IMR-90 (cell line): ENCODE measurements around the gene KRT77. TPM values are rescaled to one million over a fixed set of nuclear protein-coding genes. Genes with fewer than 3 reads are reported as not detected.

ENCODE experiments used
- ATAC-seq: fragments of 200-7000 bp; cut with Tn5 transposase; 2 replicates; pipeline ENCODE4 v1.9.1; 2020; ENCODE audit warnings: low read depth, mild to moderate bottlenecking, moderate library complexity
- BruUV-seq: library from RNA; stranded (reverse); fragments of 400-500 nt; replicated peaks from 2 replicates; lab custom pipeline; 2021; lab: Mats Ljungman, UMichigan
- CTCF ChIA-PET: fragments of 300-600 bp; formaldehyde crosslinking; extraction: SDS; loops from one replicate; lab custom pipeline; 2021; ENCODE audit warnings: antibody characterized with exemption; lab: Yijun Ruan, JAX
- POLR2A ChIA-PET: fragments of 300-600 bp; sonication (Branson Sonifier 250); formaldehyde crosslinking; loops from one replicate; lab custom pipeline; 2022; ENCODE audit warnings: antibody characterized with exemption; ENCODE audit not compliant: unreplicated experiment; lab: Charles Lee
- DNase-seq: peaks from one replicate; pipeline ENCODE4 v3.0.0; 2013
- H2AFZ ChIP-seq: replicated peaks from 2 replicates; pipeline ENCODE3; 2013; ENCODE audit warnings: low read length, mild to moderate bottlenecking; ENCODE audit not compliant: poor library complexity
- H2AK5ac ChIP-seq: 2 replicates; pipeline ENCODE4 v1.6.1; 2013; ENCODE audit warnings: low read depth, low read length, inconsistent platforms
- H2AK9ac ChIP-seq: replicated peaks from 2 replicates; pipeline ENCODE3; 2013; ENCODE audit warnings: mild to moderate bottlenecking, low read depth, low read length, moderate library complexity; ENCODE audit not compliant: poor library complexity
- H2BK120ac ChIP-seq: 2 replicates; pipeline ENCODE4 v1.6.1; 2013; ENCODE audit warnings: low read depth, low read length, inconsistent platforms
- H2BK15ac ChIP-seq: 3 replicates; pipeline ENCODE4 v1.6.1; 2013; ENCODE audit warnings: low read depth, low read length, inconsistent platforms
- H2BK20ac ChIP-seq: 2 replicates; pipeline ENCODE4 v1.6.1; 2013; ENCODE audit warnings: low read depth, mild to moderate bottlenecking, inconsistent platforms, low read length, moderate library complexity
- H2BK5ac ChIP-seq: 2 replicates; pipeline ENCODE4 v1.6.1; 2013; ENCODE audit warnings: mild to moderate bottlenecking, low read depth, low read length, inconsistent platforms; ENCODE audit not compliant: poor library complexity, severe bottlenecking
- H3K14ac ChIP-seq: replicated peaks from 2 replicates; pipeline ENCODE4 v1.6.1; 2013; ENCODE audit warnings: low read depth, low read length, inconsistent platforms
- H3K18ac ChIP-seq: 2 replicates; pipeline ENCODE4 v1.6.1; 2013; ENCODE audit warnings: low read depth, low read length, control low read depth
- H3K23ac ChIP-seq: 2 replicates; pipeline ENCODE4 v1.6.1; 2013; ENCODE audit warnings: low read depth, low read length, inconsistent platforms
- H3K27ac ChIP-seq: 2 replicates; pipeline ENCODE4 v1.5.1; 2013; ENCODE audit warnings: mild to moderate bottlenecking, control low read depth, low read length; ENCODE audit not compliant: insufficient read depth
- H3K27me3 ChIP-seq: 2 replicates; pipeline ENCODE4 v1.6.1; 2013; ENCODE audit warnings: low read length; ENCODE audit not compliant: control insufficient read depth, insufficient read depth
- H3K36me3 ChIP-seq: 2 replicates; pipeline ENCODE4 v1.6.1; 2013; ENCODE audit warnings: low read length, mixed read lengths; ENCODE audit not compliant: control insufficient read depth, insufficient read depth
- H3K4ac ChIP-seq: 2 replicates; pipeline ENCODE4 v1.6.1; 2013; ENCODE audit warnings: low read depth, low read length, inconsistent platforms
- H3K4me1 ChIP-seq: 2 replicates; pipeline ENCODE4 v1.6.1; 2013; ENCODE audit warnings: low read length, mixed read lengths; ENCODE audit not compliant: control insufficient read depth, insufficient read depth
- H3K4me2 ChIP-seq: 2 replicates; pipeline ENCODE4 v1.6.1; 2013; ENCODE audit warnings: low read depth, mild to moderate bottlenecking, control low read depth, low read length, moderate library complexity
- H3K4me3 ChIP-seq: 2 replicates; pipeline ENCODE4 v1.5.1; 2013; ENCODE audit warnings: low read depth, mild to moderate bottlenecking, control low read depth, low read length, moderate library complexity; ENCODE audit not compliant: insufficient read depth
- H3K56ac ChIP-seq: 2 replicates; pipeline ENCODE4 v1.6.1; 2013; ENCODE audit warnings: low read length, inconsistent platforms; ENCODE audit not compliant: insufficient read depth; ENCODE audit errors: extremely low read depth
- H3K79me1 ChIP-seq, 2 experiments: 2 replicates each; pipeline ENCODE4 v1.6.1; 2013; ENCODE audit warnings: low read length in 2 of 2, inconsistent platforms in 1 of 2, low read depth in 1 of 2
- H3K9ac ChIP-seq: 2 replicates; pipeline ENCODE4 v1.6.1; 2013; ENCODE audit warnings: low read depth, low read length, control low read depth
- H3K9me1 ChIP-seq: 2 replicates; pipeline ENCODE4 v1.6.1; 2013; ENCODE audit warnings: low read length, inconsistent platforms; ENCODE audit not compliant: insufficient read depth
- H3K9me3 ChIP-seq: 2 replicates; pipeline ENCODE4 v1.6.1; 2013; ENCODE audit warnings: low read length; ENCODE audit not compliant: control insufficient read depth, insufficient read depth
- H4K20me1 ChIP-seq: 2 replicates; pipeline ENCODE4 v1.6.1; 2013; ENCODE audit warnings: low read length, inconsistent platforms; ENCODE audit not compliant: insufficient read depth
- H4K5ac ChIP-seq: 2 replicates; pipeline ENCODE4 v1.6.1; 2013; ENCODE audit warnings: mild to moderate bottlenecking, low read depth, low read length, control low read depth
- H4K8ac ChIP-seq, 2 experiments: 2 replicates each; pipeline ENCODE4 v1.6.1; 2013; ENCODE audit warnings: low read depth in 2 of 2, low read length in 2 of 2, control low read depth in 1 of 2, inconsistent platforms in 1 of 2
- H4K91ac ChIP-seq: 2 replicates; pipeline ENCODE4 v1.6.1; 2013; ENCODE audit warnings: low read depth, low read length, inconsistent platforms; ENCODE audit not compliant: insufficient read depth
- BHLHE40 ChIP-seq: fragments of 150-350 bp; IDR thresholded peaks from 2 replicates; pipeline ENCODE4 v1.6.1; 2016; ENCODE audit warnings: mild to moderate bottlenecking, low read depth, low read length
- CEBPB ChIP-seq: IDR thresholded peaks from 2 replicates; pipeline ENCODE4 v1.6.1; 2012; ENCODE audit warnings: low read depth, low read length, improper control_type of control experiment
- CHD1 ChIP-seq: IDR thresholded peaks from 2 replicates; pipeline ENCODE4 v1.6.1; 2012; ENCODE audit warnings: low read depth, low read length, improper control_type of control experiment
- CTCF ChIP-seq: conservative IDR thresholded peaks from 2 replicates; pipeline ENCODE4 v1.5.1; 2012; ENCODE audit warnings: mild to moderate bottlenecking, low read depth, low read length, improper control_type of control experiment
- FOS ChIP-seq: fragments of 150-350 bp; IDR thresholded peaks from 2 replicates; pipeline ENCODE4 v1.6.1; 2016; ENCODE audit warnings: low read depth, low read length
- MAFK ChIP-seq: IDR thresholded peaks from 2 replicates; pipeline ENCODE4 v1.6.1; 2012; ENCODE audit warnings: low read depth, low read length, improper control_type of control experiment
- MAZ ChIP-seq: IDR thresholded peaks from 2 replicates; pipeline ENCODE4 v1.6.1; 2012; ENCODE audit warnings: low read depth, mild to moderate bottlenecking, low read length, improper control_type of control experiment, moderate library complexity, borderline replicate concordance
- MXI1 ChIP-seq: IDR thresholded peaks from 2 replicates; pipeline ENCODE4 v1.6.1; 2012; ENCODE audit warnings: low read depth, mild to moderate bottlenecking, low read length, moderate library complexity, borderline replicate concordance
- NFE2L2 ChIP-seq: fragments of 150-350 bp; IDR thresholded peaks from 2 replicates; pipeline ENCODE4 v1.6.1; 2016; ENCODE audit warnings: low read depth, mild to moderate bottlenecking, low read length
- POLR2A ChIP-seq: IDR thresholded peaks from 2 replicates; pipeline ENCODE4 v1.6.1; 2012; ENCODE audit warnings: mild to moderate bottlenecking, low read depth, low read length
- RAD21 ChIP-seq: IDR thresholded peaks from 2 replicates; pipeline ENCODE4 v1.6.1; 2012; ENCODE audit warnings: low read length, improper control_type of control experiment
- RCOR1 ChIP-seq: IDR thresholded peaks from 2 replicates; pipeline ENCODE4 v1.6.1; 2012; ENCODE audit warnings: mild to moderate bottlenecking, low read length, improper control_type of control experiment; ENCODE audit not compliant: insufficient replicate concordance
- RFX5 ChIP-seq: IDR thresholded peaks from 2 replicates; pipeline ENCODE4 v1.8.0; 2012; ENCODE audit warnings: low read depth, mild to moderate bottlenecking, low read length, moderate library complexity
- SMC3 ChIP-seq: fragments of 150-350 bp; IDR thresholded peaks from 2 replicates; pipeline ENCODE4 v1.6.1; 2016; ENCODE audit warnings: low read depth, mild to moderate bottlenecking, antibody characterized with exemption, low read length, moderate library complexity
- USF2 ChIP-seq: fragments of 150-350 bp; IDR thresholded peaks from 2 replicates; pipeline ENCODE4 v1.6.1; 2017; ENCODE audit warnings: mild to moderate bottlenecking, antibody characterized with exemption, low read length, low read depth
- WGBS, 2 experiments: methylation state at CpG; one replicate each; pipeline versions ENCODE4 v1.1.5 to v1.1.7; 2013; ENCODE audit warnings: missing lambda C conversion rate in 2 of 2; ENCODE audit not compliant: insufficient read length in 1 of 2; ENCODE audit errors: extremely low coverage in 2 of 2; 5-methylcytosine and 5-hydroxymethylcytosine counted together
- dilution Hi-C: fragments of 300-500 bp; cut with HindIII; formaldehyde crosslinking; loops from one replicate; pipeline ENCODE4 v1.14.3; 2018; ENCODE audit warnings: low sequenced_read_pairs; ENCODE audit not compliant: unreplicated experiment
- in situ Hi-C: fragments of 300-500 bp; cut with MboI; formaldehyde crosslinking; loops from 3 replicates; pipeline ENCODE4 v1.14.3; 2019; ENCODE audit warnings: low sequenced_read_pairs, inconsistent platforms, mixed read lengths
- intact Hi-C: fragments of 100-400 bp; cut with micrococcal nuclease; formaldehyde crosslinking; loops from 2 replicates; pipeline ENCODE4 v1.10.0; 2022
- polyA plus RNA-seq, 3 experiments: library from polyadenylated mRNA; depleted of rRNA; stranded (reverse); fragments of >200 nt; gene quantifications; 2 replicates each; pipeline ENCODE4 v1.2.3, GENCODE V29; 2012; ENCODE audit warnings: low replicate concordance in 1 of 3
- total RNA-seq: library from RNA; depleted of rRNA; stranded (reverse); fragments of >200 nt; gene quantifications from 2 replicates; pipeline ENCODE4 v1.2.3, GENCODE V29; 2012
- TF ChIP-seq, protein P1 (sequence below): fragments of 150-350 bp; IDR thresholded peaks from 2 replicates; pipeline ENCODE4 v1.6.1; 2016; ENCODE audit warnings: low read depth, mild to moderate bottlenecking, low read length, moderate library complexity, borderline replicate concordance

KRT77 gene
- total and polyA plus RNA-seq, 2 of the 4 experiments (the other 2 are of a cell fraction) = not detected

- in situ Hi-C loops = no loop called here
- Histone ChIP-seq H3K9ac (no peak overlapping the region), H2BK5ac (no peak overlapping the region), H3K9me1 (no peaks in the 10 kb centered on the region), H3K9me3 (no peaks in the 10 kb centered on the region), H3K4me1 (peaks cover 2% of the 10 kb centered on the region; the same call in 1 of the 2 replicates), H2BK120ac (no peak overlapping the region), H2BK20ac (no peak overlapping the region), H3K56ac (no peak overlapping the region), H4K8ac (no peak overlapping the region), H3K4me2 (no peak overlapping the region), H2BK15ac (no peak overlapping the region), H2AK5ac (no peak overlapping the region), H3K79me1 (no peaks in the 10 kb centered on the region), H2AFZ (no peak overlapping the region), H4K20me1 (no peaks in the 10 kb centered on the region), H3K23ac (no peak overlapping the region), H4K91ac (no peak overlapping the region), H3K4ac (no peak overlapping the region), H3K14ac (no peak overlapping the region), H4K5ac (no peak overlapping the region), H3K4me3 (no peak overlapping the region), H3K27me3 (peaks cover 60% of the 10 kb centered on the region), H2AK9ac (no peak overlapping the region), H3K36me3 (no peaks in the 10 kb centered on the region), H3K18ac (no peak overlapping the region), H3K27ac (no peak overlapping the region)
- no peak for ATAC-seq
- BruUV-seq = no TSS peak
- intact Hi-C loops = no loop called here
- 100% methylated on average over 1 of the region's 2 CpGs; no CpG with 5 or more reads in 1 of the 2 experiments for WGBS, 2 experiments
- dilution Hi-C loops = no loop called here
- no peak for TF ChIP-seq RCOR1
- TF ChIP-seq MAZ = no peak
- TF ChIP-seq FOS = no peak
- TF ChIP-seq, protein P1, sequence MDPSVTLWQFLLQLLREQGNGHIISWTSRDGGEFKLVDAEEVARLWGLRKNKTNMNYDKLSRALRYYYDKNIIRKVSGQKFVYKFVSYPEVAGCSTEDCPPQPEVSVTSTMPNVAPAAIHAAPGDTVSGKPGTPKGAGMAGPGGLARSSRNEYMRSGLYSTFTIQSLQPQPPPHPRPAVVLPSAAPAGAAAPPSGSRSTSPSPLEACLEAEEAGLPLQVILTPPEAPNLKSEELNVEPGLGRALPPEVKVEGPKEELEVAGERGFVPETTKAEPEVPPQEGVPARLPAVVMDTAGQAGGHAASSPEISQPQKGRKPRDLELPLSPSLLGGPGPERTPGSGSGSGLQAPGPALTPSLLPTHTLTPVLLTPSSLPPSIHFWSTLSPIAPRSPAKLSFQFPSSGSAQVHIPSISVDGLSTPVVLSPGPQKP = no peak
- no peak for TF ChIP-seq NFE2L2
- no peak for TF ChIP-seq POLR2A
- TF ChIP-seq MAFK = no peak
- no peak for TF ChIP-seq USF2
- TF ChIP-seq RFX5 = no peak
- TF ChIP-seq CTCF = no peak
- TF ChIP-seq SMC3 = no peak
- no peak for TF ChIP-seq MXI1
- TF ChIP-seq BHLHE40 = no peak
- TF ChIP-seq CEBPB = no peak
- TF ChIP-seq RAD21 = no peak
- no peak for TF ChIP-seq CHD1
- POLR2A ChIA-PET = no interaction called here
- CTCF ChIA-PET = no interaction called here
- no peak for DNase-seq
These were observed 11.5 kb downstream of the KRT77 start for GRCh38 chr12:52691841-52692150.
